DND-41 (cell line): ENCODE measurements around the gene ITPR3.

ENCODE experiments used
- EZH2 ChIP-seq: IDR thresholded peaks from 3 replicates; pipeline ENCODE4 v1.6.1; 2012; ENCODE audit warnings: borderline replicate concordance, low read depth, mild to moderate bottlenecking, moderate library complexity, low read length, inconsistent platforms; ENCODE audit not compliant: severe bottlenecking
- TF ChIP-seq, protein P1 (sequence below): IDR thresholded peaks from 2 replicates; pipeline ENCODE4 v1.5.1; 2012; ENCODE audit warnings: borderline replicate concordance, low read length, moderate library complexity, mild to moderate bottlenecking; ENCODE audit not compliant: poor library complexity, severe bottlenecking; ENCODE audit errors: extremely low read depth

DNA sequence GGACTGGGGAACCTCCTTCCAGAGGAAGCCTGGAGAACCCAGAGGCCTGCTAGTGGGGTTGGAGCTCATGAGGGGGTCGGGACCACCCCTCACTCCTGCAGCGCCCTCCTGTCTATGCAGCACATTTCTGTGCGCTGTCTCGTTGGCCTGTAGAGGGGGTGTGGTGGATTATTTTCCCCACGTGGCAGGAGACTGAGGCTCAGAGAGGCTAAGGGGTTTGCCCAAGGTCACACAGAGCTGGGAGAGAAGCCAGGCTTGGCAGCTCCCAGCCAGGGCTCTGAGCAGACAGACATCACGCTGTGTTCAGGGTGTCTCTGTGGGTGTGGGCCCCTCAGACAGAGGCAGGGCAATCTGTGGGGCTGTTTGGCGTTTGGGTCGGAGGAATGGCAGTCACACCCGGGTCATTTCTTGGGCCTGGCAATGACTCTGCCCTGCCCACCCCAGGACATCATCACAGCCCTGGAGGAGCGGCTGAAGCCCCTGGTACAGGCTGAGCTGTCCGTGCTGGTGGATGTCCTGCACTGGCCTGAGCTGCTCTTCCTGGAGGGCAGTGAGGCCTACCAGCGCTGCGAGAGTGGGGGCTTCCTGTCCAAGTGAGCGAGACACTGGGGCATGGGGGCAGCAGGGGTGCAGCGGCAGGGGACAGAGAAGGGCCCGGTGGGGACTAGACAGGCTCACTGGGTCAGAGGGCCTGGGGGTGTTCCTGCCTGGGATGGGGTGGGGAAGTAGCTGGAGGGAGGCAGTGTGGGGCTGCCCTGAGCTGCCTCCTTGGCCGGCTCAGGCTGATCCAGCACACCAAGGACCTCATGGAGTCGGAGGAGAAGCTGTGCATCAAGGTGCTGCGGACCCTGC is 62.7 kb downstream of the ITPR3 start:
- TF ChIP-seq, protein P1, sequence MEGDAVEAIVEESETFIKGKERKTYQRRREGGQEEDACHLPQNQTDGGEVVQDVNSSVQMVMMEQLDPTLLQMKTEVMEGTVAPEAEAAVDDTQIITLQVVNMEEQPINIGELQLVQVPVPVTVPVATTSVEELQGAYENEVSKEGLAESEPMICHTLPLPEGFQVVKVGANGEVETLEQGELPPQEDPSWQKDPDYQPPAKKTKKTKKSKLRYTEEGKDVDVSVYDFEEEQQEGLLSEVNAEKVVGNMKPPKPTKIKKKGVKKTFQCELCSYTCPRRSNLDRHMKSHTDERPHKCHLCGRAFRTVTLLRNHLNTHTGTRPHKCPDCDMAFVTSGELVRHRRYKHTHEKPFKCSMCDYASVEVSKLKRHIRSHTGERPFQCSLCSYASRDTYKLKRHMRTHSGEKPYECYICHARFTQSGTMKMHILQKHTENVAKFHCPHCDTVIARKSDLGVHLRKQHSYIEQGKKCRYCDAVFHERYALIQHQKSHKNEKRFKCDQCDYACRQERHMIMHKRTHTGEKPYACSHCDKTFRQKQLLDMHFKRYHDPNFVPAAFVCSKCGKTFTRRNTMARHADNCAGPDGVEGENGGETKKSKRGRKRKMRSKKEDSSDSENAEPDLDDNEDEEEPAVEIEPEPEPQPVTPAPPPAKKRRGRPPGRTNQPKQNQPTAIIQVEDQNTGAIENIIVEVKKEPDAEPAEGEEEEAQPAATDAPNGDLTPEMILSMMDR: no peak
- TF ChIP-seq EZH2: no peak
